Endothelial cell of hepatic sinusoid (primary cell): Measurements from ENCODE around the gene OSBPL3.

Experiments
- in situ Hi-C: cut with HindIII; loops from 2 replicates; pipeline ENCODE4 v1.10.0; 2017; ENCODE audit warnings: low sequenced_read_pairs

The OSBPL3 gene

GRCh38 chr7:24959735-24960485 is 20.1 kb downstream of the OSBPL3 start:
- in situ Hi-C loops, result no loop called here

- in situ Hi-C loops, result no loop called here
These were observed 21.6 kb downstream of the OSBPL3 start for GRCh38 chr7:24958399-24958798.

GRCh38 chr7:24956021-24956420 is 24.0 kb downstream of the OSBPL3 start:
- in situ Hi-C loops, result no loop called here

DNA sequence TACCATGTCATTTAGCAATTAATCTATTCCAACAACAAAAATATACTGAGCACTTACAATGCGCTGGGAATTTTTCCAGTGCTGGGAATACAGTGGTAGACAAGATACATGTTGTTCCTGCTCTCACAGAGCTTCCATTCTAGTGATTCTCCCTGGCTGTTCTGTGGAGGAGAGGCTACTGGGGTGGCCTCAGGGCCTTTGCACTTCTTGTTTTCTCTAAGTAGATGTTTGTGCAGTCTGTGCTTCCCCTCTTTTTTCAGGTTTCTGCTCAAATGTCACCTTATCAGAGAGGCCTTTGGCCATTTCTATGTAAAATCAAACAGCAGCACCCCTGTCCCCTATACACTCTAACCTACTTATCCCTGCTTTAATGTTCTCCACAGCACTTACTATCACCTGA is 24.7 kb downstream of the OSBPL3 start:
- in situ Hi-C loops, result no loop called here

DNA sequence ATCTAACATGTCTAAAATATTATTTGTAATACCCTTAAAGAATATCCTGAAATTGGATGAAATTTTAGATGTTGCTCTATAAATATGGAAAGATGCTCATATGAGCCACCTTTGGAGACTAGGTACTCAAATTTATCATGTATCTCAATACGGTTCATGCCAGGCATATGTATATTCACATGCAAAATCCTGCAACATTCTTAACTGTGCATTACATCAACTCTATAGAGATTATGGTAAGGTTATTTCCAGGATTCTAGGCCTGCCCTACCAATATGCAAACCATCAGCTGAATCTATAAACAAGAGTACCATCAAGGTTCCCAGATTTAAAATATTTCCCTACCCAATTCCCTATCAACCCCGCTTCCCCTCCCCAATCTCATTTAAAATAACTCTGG is 27.5 kb downstream of the OSBPL3 start:
- in situ Hi-C loops, result no loop called here

DNA sequence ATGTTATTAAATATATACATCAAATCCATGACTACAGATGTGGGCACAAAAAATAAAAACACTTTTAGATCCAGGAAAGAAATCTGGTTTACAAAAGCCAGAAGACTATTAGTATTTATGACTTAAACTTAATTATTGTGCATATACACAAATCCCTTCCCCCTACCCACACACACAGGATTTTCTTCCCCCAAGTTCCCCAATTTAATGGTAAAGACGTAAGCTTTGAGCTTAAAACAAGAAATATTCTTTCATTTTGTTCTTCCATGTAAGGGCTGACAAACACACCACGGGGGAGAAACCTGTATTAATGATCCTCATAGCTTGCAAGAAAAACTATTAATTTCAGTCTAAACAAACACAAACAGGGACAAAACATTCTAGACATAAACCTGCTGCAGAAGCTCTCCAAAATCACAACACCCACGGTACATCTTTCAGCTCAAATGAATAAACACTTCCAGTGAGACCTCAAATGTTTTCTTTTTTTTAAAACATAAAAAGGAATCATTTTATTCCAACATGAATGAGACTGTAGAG is 28.5 kb downstream of the OSBPL3 start:
- in situ Hi-C loops, result no loop called here

DNA sequence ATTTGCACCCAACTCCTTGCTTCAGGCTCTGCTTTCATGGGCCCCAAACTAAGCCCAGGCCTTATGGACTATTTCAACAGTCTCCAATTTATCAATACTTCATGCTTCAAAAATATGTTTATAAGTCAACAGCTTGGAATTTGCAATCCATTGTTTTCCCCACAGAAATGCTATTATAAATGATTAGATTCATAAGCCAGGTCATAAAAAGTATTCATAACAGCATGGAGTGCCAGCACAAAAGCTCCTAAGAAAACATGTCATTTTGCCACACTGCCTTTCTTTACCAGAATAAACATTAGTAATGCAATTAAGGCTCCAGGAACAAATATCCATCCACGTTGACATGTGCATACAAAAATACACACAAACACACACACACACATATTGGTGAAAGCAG is 30.1 kb downstream of the OSBPL3 start:
- in situ Hi-C loops, result loop anchor here (5.0 kb wide), 1 partner anchor 38 kb away; no protein-coding TSS in a partner anchor

DNA sequence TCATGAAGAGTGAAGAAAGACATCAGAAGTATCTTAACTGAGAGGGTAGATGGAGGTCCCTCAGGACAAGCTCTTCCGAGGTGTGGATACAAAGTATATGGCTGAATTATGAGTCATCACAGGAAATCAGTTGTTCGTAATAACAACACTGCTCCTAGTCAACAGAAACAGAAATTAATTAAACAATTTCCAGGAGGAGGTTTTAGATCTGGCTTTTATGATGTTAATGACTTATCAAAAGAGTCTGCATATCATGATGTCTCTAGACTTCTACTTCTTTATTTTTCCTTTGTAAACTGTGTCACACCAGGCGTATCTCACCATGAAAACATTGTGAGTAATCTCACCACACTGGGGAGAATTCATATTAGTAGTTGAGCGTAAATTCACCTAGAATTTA is 31.2 kb downstream of the OSBPL3 start:
- in situ Hi-C loops, result loop anchor here (5.0 kb wide), 1 partner anchor 36 kb away; no protein-coding TSS in a partner anchor

DNA sequence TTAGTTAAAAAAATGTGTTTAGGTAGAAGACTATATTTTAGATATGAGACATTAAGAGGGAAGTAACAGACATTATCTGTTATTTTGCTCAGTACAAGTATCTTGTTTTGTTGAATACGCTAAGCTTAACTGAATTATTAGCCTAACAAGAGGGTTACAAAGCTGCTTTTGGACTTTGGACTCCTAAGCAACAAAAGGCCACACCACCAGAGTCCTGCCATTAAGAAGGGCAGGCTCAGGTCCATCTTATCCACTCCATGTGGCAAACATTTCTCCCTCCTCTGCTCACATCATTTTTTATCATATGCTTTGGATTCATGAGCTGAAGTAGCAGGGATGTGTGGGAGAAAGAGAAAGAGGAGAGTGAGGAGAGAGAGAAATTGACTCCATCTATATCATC is 33.5 kb downstream of the OSBPL3 start:
- in situ Hi-C loops, result loop anchor here (5.0 kb wide), 1 partner anchor 34 kb away; no protein-coding TSS in a partner anchor

DNA sequence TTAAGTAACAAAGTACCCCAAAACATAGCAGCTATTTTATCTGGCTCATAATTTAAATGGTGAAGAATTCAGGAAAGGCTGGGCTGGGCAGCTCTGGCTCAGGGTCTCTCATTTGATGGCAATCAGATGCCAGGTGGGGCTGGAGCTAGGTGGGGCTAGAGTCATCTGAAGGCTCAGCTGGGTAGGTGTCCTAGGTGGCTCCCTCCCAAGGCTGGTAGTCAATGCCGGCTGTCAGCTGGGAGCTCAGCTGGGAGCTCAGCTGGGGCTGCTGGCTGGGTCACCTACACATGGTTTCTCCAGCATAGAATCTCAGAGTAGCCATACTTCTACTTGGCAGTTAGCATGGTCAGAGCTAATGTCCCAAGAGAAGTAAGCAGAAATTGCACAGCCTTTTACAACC is 34.1 kb downstream of the OSBPL3 start:
- in situ Hi-C loops, result loop anchor here (5.0 kb wide), 1 partner anchor 34 kb away; no protein-coding TSS in a partner anchor

GRCh38 chr7:24943096-24943948 is 36.7 kb downstream of the OSBPL3 start:
- in situ Hi-C loops, result no loop called here

- in situ Hi-C loops, result no loop called here
These were observed 37.8 kb downstream of the OSBPL3 start for GRCh38 chr7:24942226-24942625.

DNA sequence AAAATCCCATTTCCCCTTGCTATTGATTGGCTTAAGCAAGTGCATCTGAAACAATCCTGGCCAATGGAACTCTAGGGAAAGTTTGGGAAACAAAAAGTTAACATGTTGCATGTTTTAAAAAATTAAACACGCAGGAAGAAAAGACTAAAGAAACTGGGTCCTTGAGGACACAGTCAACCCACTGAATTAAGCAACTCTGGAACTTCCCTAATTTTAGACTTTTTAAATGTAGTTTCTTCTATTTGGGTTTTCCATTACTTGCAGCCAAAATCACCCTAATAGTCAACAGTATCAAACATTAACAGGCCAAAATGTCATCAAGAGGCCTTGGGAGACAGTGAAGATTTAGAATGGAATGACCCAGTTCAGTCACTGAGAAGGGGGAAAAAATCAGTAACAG is 40.6 kb downstream of the OSBPL3 start:
- in situ Hi-C loops, result no loop called here

- in situ Hi-C loops, result no loop called here
These were observed 43.7 kb downstream of the OSBPL3 start for GRCh38 chr7:24936121-24936824.

- in situ Hi-C loops, result no loop called here
These were observed 46.7 kb downstream of the OSBPL3 start for GRCh38 chr7:24933298-24933697.

GRCh38 chr7:24932815-24933214 is 47.2 kb downstream of the OSBPL3 start:
- in situ Hi-C loops, result no loop called here

DNA sequence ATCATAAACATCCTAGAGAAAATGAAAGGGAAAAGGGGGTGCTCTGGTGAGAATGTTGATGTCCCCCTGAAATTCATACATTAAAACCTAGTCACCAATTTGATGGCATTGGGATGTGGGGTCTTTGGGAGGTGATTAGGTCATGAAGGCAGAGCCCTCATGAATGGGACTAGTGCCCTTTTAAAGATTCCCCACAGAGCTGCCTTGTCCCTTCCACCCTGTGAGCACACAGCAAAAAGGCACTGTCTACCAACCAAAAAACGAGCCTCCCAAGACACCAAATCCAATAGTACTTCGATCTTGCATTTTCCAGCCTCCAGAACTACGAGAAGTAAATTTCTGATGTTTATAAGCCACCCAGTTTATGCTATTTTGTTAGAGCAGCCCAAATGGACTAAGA is 47.6 kb downstream of the OSBPL3 start:
- in situ Hi-C loops, result no loop called here

- in situ Hi-C loops, result no loop called here
These were observed 48.1 kb downstream of the OSBPL3 start for GRCh38 chr7:24931844-24932243.

- in situ Hi-C loops, result no loop called here
These were observed 49.1 kb downstream of the OSBPL3 start for GRCh38 chr7:24930856-24931255.

- in situ Hi-C loops, result no loop called here
These were observed 53.1 kb downstream of the OSBPL3 start for GRCh38 chr7:24926623-24927524.
